HEK293 (cell line): ENCODE results near the gene ARMC10.
"Not testable (repeated sequence)": the region's sequence is repeated elsewhere in the genome, so short reads cannot be mapped to it uniquely, and the experiment has no call there.

Experiments
- CTCF ChIA-PET: fragments of 350-600 bp; formaldehyde crosslinking; extraction: SDS; loops from one replicate; lab custom pipeline; 2021; ENCODE audit warnings: antibody characterized with exemption; lab: Yijun Ruan, JAX
- POLR2A ChIA-PET: fragments of 300-600 bp; formaldehyde crosslinking; extraction: SDS; loops from one replicate; lab custom pipeline; 2020; ENCODE audit warnings: antibody characterized with exemption, inconsistent platforms; lab: Yijun Ruan, JAX
- H3K27ac ChIP-seq: fragments of 200-500 bp; sonication (Bioruptor generic); 2 replicates; pipeline ENCODE4 v1.5.1; 2014; ENCODE audit warnings: low read depth, low read length, control low read depth, inconsistent platforms; ENCODE audit errors: extremely low read depth
- H3K36me3 ChIP-seq, 2 experiments: fragments of 200-500 bp in 1 of 2; sonication (Bioruptor generic) in 1 of 2; 1 replicate in 1 of 2; 2 replicates in 1 of 2; pipeline ENCODE4 v1.5.1; 2014 to 2017; ENCODE audit warnings: inconsistent platforms in 2 of 2, low read length in 2 of 2; ENCODE audit not compliant: control insufficient read depth in 2 of 2, insufficient read depth in 1 of 2
- H3K4me1 ChIP-seq: fragments of 200-500 bp; sonication (Bioruptor generic); 2 replicates; pipeline ENCODE4 v1.5.1; 2014; ENCODE audit warnings: mild to moderate bottlenecking, low read length, inconsistent platforms; ENCODE audit not compliant: control insufficient read depth, insufficient read depth
- H3K4me3 ChIP-seq: 2 replicates; pipeline ENCODE4 v1.5.1; 2011; ENCODE audit warnings: low read depth, mild to moderate bottlenecking, control low read depth, low read length, moderate library complexity
- H3K9me3 ChIP-seq: fragments of 200-500 bp; sonication (Bioruptor generic); 2 replicates; pipeline ENCODE4 v1.5.1; 2014; ENCODE audit warnings: low read depth, low read length, inconsistent platforms; ENCODE audit not compliant: control insufficient read depth, insufficient read depth
- EGR2 ChIP-seq: fragments of 450-650 bp; formaldehyde crosslinking; IDR thresholded peaks from 2 replicates; pipeline ENCODE4 v1.5.1; 2016; ENCODE audit warnings: low read depth, missing biosample characterization, missing genetic modification characterization
- GLI4 ChIP-seq: fragments of 450-650 bp; formaldehyde crosslinking; IDR thresholded peaks from 2 replicates; pipeline ENCODE4 v1.5.1; 2016; ENCODE audit warnings: missing biosample characterization, missing genetic modification characterization
- HOXC10 ChIP-seq: sonication (generic); formaldehyde crosslinking; IDR thresholded peaks from 2 replicates; pipeline ENCODE4 v1.8.1; 2023; ENCODE audit warnings: mild to moderate bottlenecking, missing genetic modification reagents
- HOXD13 ChIP-seq: sonication (generic); formaldehyde crosslinking; IDR thresholded peaks from 2 replicates; pipeline ENCODE4 v1.8.0; 2022; ENCODE audit warnings: missing genetic modification reagents, borderline replicate concordance
- KLF10 ChIP-seq: fragments of 450-650 bp; IDR thresholded peaks from 2 replicates; pipeline ENCODE4 v1.5.1; 2018; ENCODE audit warnings: missing biosample characterization, mild to moderate bottlenecking, missing genetic modification characterization
- MEIS1 ChIP-seq: sonication (generic); formaldehyde crosslinking; IDR thresholded peaks from 2 replicates; pipeline ENCODE4 v1.8.1; 2022; ENCODE audit warnings: missing genetic modification reagents, mild to moderate bottlenecking, borderline replicate concordance
- SALL2 ChIP-seq: fragments of 450-650 bp; formaldehyde crosslinking; IDR thresholded peaks from 2 replicates; pipeline ENCODE4 v1.5.0; 2017; ENCODE audit warnings: missing biosample characterization, mild to moderate bottlenecking, missing genetic modification characterization, borderline replicate concordance
- ZBTB21 ChIP-seq: fragments of 450-650 bp; formaldehyde crosslinking; IDR thresholded peaks from 2 replicates; pipeline ENCODE4 v1.5.1; 2017; ENCODE audit warnings: missing biosample characterization, missing genetic modification characterization
- ZFP41 ChIP-seq: fragments of 450-650 bp; formaldehyde crosslinking; IDR thresholded peaks from 2 replicates; pipeline ENCODE4 v1.5.1; 2016; ENCODE audit warnings: missing biosample characterization, missing genetic modification characterization, borderline replicate concordance
- ZNF121 ChIP-seq: fragments of 450-650 bp; formaldehyde crosslinking; IDR thresholded peaks from 2 replicates; pipeline ENCODE4 v1.5.1; 2016; ENCODE audit warnings: missing biosample characterization, missing genetic modification characterization
- ZNF140 ChIP-seq: fragments of 450-650 bp; formaldehyde crosslinking; IDR thresholded peaks from 2 replicates; pipeline ENCODE4 v1.5.1; 2016; ENCODE audit warnings: missing biosample characterization, missing genetic modification characterization
- ZNF184 ChIP-seq: fragments of 450-650 bp; IDR thresholded peaks from 2 replicates; pipeline ENCODE4 v1.5.1; 2018; ENCODE audit warnings: missing biosample characterization, mild to moderate bottlenecking, missing genetic modification characterization
- ZNF23 ChIP-seq: fragments of 450-650 bp; formaldehyde crosslinking; IDR thresholded peaks from 2 replicates; pipeline ENCODE4 v1.5.1; 2016; ENCODE audit warnings: missing biosample characterization, missing genetic modification characterization, borderline replicate concordance
- ZNF335 ChIP-seq: fragments of 450-650 bp; formaldehyde crosslinking; conservative IDR thresholded peaks from 2 replicates; pipeline ENCODE4 v1.5.1; 2016; ENCODE audit warnings: missing biosample characterization, missing genetic modification characterization
- ZNF426 ChIP-seq: fragments of 450-650 bp; formaldehyde crosslinking; IDR thresholded peaks from 2 replicates; pipeline ENCODE4 v1.5.1; 2017; ENCODE audit warnings: missing biosample characterization, missing genetic modification characterization, mild to moderate bottlenecking, inconsistent platforms, moderate library complexity
- ZNF560 ChIP-seq: fragments of 450-650 bp; formaldehyde crosslinking; IDR thresholded peaks from 2 replicates; pipeline ENCODE4 v1.5.1; 2017; ENCODE audit warnings: missing biosample characterization, missing genetic modification characterization, borderline replicate concordance
- ZNF571 ChIP-seq: fragments of 450-650 bp; formaldehyde crosslinking; IDR thresholded peaks from 2 replicates; pipeline ENCODE4 v1.5.0; 2017; ENCODE audit warnings: missing biosample characterization, missing genetic modification characterization
- ZNF610 ChIP-seq: fragments of 450-650 bp; formaldehyde crosslinking; IDR thresholded peaks from 2 replicates; pipeline ENCODE4 v1.5.1; 2016; ENCODE audit warnings: missing biosample characterization, missing genetic modification characterization, borderline replicate concordance
- ZNF658 ChIP-seq: fragments of 450-650 bp; formaldehyde crosslinking; IDR thresholded peaks from 2 replicates; pipeline ENCODE4; 2016; ENCODE audit warnings: missing biosample characterization, missing genetic modification characterization
- ZNF677 ChIP-seq: fragments of 450-650 bp; IDR thresholded peaks from 2 replicates; pipeline ENCODE4 v1.5.0; 2018; ENCODE audit warnings: missing biosample characterization, mild to moderate bottlenecking, missing genetic modification characterization, moderate library complexity
- TF ChIP-seq, protein P1 (sequence below): fragments of 450-650 bp; formaldehyde crosslinking; IDR thresholded peaks from 2 replicates; pipeline ENCODE4 v1.5.1; 2016; ENCODE audit warnings: missing biosample characterization, missing genetic modification characterization, borderline replicate concordance
- TF ChIP-seq, protein P2 (sequence below): sonication (generic); formaldehyde crosslinking; IDR thresholded peaks from 2 replicates; pipeline ENCODE4 v1.8.1; 2022; ENCODE audit warnings: mild to moderate bottlenecking, moderate library complexity, missing genetic modification reagents

Gene ARMC10

DNA sequence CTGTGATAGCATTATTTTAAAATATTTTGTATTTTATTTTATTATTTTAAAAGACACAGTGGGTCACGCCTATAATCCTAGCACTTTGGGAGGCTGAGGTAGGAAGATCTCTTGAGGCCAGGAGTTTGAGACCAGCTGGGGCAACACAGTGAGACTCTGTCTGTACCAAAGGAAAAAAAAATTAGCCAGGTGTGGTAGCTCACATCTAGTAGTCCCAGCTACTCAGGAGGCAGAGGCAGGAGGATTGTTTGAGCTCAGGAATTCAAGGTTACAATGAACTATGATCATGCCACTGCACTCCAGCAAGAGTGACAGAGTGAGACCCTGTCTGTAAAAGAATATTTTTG is 37.5 kb upstream of the ARMC10 start:
- Histone ChIP-seq H3K9me3 (no peaks in the 10 kb centered on the region), H3K27ac (no peak overlapping the region), H3K4me3 (no peak overlapping the region), H3K4me1 (no peaks in the 10 kb centered on the region), H3K36me3 (no peaks in the 10 kb centered on the region)
- POLR2A ChIA-PET = no interaction called here
- CTCF ChIA-PET = interaction anchor here (0.6 kb wide), 1 partner anchor 23 kb away, joined by 3 read pairs; no protein-coding TSS in a partner anchor
- TF ChIP-seq SALL2 (tag by site-specific recombination) (no peak), ZNF571 (tag by site-specific recombination) (no peak), ZNF335 (no peak), ZNF677 (tag by site-specific recombination) (no peak), EGR2 (tag by site-specific recombination) (no peak), ZFP41 (tag by site-specific recombination) (no peak), ZNF140 (tag by site-specific recombination) (no peak), ZNF560 (no peak), ZNF23 (tag by site-specific recombination) (no peak), KLF10 (tag by site-specific recombination) (no peak), HOXC10 (CRISPR knock-in tag) (no peak), GLI4 (tag by site-specific recombination) (no peak)

DNA sequence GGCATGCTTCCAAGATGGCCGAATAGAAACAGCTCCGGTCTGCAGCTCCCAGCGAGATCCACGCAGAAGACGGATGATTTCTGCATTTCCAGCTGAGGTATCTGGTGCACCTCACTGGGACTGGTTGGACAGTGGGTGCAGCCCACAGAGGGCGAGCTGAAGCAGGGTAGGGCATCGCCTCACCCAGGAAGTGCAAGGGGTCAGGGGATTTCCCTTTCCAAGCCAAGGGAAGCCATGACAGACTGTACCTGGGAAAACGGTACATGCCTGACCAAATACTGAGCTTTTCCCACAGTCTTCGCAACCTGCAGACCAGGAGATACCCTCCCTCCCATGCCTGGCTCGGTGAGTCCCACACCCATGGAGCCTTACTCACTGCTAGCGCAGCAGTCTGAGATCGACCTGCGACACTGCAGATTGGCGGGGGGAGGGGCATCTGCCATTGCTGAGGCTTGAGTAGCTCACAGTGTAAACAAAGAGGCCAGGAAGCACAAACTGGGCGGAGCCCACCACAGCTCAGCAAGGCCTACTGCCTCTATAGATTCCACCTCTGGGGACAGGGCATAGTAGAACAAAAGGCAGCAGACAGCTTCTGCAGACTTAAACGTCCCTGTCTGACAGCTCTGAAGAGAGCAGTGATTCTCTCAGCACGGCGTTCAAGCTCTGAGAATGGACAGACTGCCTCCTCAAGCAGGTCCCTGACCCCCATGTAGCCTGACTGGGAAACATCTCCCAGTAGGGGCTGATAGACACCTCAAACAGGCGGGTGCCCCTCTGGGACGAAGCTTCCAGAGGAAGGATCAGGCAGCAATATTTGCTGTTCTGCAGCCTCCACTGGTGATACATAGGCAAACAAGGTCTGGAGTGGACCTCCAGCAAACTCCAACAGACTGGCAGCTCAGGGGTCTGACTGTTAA is 36.9 kb upstream of the ARMC10 start:
- H3K4me3 ChIP-seq, H3K36me3 ChIP-seq, H3K27ac ChIP-seq, POLR2A ChIA-PET, H3K4me1 ChIP-seq, H3K9me3 ChIP-seq: not testable (repeated sequence)
- CTCF ChIA-PET = interaction anchor here (0.6 to 0.9 kb wide), 2 partner anchors 10 to 23 kb away, joined by 3 read pairs; no protein-coding TSS in a partner anchor

DNA sequence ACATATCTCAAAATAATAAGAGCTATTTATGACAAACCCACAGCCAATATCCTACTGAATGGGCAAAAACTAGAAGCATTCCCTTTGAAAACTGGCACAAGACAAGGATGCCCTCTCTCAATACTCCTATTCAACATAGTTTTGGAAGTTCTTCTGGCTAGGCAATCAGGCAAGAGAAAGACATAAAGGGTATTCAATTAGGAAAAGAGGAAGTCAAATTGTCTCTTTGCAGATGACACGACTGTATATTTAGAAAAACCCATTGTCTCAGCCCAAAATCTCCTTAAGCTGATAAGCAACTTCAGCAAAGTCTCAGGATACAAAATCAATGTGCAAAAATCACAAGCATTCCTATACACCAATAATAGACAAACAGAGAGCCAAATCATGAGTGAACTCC is 33.1 kb upstream of the ARMC10 start:
- CTCF ChIA-PET, H3K36me3 ChIP-seq, H3K27ac ChIP-seq, H3K4me3 ChIP-seq, H3K9me3 ChIP-seq, POLR2A ChIA-PET, H3K4me1 ChIP-seq: not testable (repeated sequence)

DNA sequence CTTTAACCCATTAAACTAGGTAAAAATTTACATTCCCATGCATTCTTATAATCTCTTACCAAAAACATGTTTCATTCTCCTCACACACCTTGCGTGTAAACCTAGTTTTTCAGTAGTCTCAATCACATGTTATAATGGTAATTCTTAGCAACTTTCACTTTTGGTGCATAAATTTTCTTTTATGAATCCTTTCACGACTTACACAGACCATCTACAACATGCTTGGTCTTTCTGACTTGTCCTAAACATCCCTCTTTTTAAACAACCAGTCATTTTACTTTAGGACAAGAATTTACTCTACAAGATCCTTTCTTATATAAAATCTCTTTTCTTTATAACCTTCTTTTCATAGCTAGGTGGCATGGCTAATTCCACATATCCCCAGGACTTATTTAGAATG is 26.1 kb upstream of the ARMC10 start:
- ChIA-PET CTCF (interaction anchor here (0.6 kb wide), 1 partner anchor 12 kb away, joined by 3 read pairs; no protein-coding TSS in a partner anchor), POLR2A (no interaction called here)
- Histone ChIP-seq H3K9me3 (no peaks in the 10 kb centered on the region), H3K36me3 (no peaks in the 10 kb centered on the region), H3K4me3 (no peak overlapping the region), H3K27ac (no peak overlapping the region), H3K4me1 (no peaks in the 10 kb centered on the region)
- TF ChIP-seq HOXD13 (no peak), MEIS1 (CRISPR knock-in tag) (no peak), ZNF658 (tag by site-specific recombination) (no peak), KLF10 (tag by site-specific recombination) (no peak), ZNF610 (tag by site-specific recombination) (peak; percentile 81), ZNF184 (tag by site-specific recombination) (peak; percentile 77; the same call in 1 of the 2 replicates), ZBTB21 (no peak), ZNF121 (tag by site-specific recombination) (no peak), ZNF426 (tag by site-specific recombination) (no peak)
- TF ChIP-seq, protein P1, sequence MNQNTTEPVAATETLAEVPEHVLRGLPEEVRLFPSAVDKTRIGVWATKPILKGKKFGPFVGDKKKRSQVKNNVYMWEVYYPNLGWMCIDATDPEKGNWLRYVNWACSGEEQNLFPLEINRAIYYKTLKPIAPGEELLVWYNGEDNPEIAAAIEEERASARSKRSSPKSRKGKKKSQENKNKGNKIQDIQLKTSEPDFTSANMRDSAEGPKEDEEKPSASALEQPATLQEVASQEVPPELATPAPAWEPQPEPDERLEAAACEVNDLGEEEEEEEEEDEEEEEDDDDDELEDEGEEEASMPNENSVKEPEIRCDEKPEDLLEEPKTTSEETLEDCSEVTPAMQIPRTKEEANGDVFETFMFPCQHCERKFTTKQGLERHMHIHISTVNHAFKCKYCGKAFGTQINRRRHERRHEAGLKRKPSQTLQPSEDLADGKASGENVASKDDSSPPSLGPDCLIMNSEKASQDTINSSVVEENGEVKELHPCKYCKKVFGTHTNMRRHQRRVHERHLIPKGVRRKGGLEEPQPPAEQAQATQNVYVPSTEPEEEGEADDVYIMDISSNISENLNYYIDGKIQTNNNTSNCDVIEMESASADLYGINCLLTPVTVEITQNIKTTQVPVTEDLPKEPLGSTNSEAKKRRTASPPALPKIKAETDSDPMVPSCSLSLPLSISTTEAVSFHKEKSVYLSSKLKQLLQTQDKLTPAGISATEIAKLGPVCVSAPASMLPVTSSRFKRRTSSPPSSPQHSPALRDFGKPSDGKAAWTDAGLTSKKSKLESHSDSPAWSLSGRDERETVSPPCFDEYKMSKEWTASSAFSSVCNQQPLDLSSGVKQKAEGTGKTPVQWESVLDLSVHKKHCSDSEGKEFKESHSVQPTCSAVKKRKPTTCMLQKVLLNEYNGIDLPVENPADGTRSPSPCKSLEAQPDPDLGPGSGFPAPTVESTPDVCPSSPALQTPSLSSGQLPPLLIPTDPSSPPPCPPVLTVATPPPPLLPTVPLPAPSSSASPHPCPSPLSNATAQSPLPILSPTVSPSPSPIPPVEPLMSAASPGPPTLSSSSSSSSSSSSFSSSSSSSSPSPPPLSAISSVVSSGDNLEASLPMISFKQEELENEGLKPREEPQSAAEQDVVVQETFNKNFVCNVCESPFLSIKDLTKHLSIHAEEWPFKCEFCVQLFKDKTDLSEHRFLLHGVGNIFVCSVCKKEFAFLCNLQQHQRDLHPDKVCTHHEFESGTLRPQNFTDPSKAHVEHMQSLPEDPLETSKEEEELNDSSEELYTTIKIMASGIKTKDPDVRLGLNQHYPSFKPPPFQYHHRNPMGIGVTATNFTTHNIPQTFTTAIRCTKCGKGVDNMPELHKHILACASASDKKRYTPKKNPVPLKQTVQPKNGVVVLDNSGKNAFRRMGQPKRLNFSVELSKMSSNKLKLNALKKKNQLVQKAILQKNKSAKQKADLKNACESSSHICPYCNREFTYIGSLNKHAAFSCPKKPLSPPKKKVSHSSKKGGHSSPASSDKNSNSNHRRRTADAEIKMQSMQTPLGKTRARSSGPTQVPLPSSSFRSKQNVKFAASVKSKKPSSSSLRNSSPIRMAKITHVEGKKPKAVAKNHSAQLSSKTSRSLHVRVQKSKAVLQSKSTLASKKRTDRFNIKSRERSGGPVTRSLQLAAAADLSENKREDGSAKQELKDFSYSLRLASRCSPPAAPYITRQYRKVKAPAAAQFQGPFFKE (tag by site-specific recombination) = no peak
- TF ChIP-seq, protein P2, sequence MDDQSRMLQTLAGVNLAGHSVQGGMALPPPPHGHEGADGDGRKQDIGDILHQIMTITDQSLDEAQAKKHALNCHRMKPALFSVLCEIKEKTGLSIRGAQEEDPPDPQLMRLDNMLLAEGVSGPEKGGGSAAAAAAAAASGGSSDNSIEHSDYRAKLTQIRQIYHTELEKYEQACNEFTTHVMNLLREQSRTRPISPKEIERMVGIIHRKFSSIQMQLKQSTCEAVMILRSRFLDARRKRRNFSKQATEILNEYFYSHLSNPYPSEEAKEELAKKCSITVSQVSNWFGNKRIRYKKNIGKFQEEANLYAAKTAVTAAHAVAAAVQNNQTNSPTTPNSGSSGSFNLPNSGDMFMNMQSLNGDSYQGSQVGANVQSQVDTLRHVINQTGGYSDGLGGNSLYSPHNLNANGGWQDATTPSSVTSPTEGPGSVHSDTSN = no peak
